ENCODE results near the gene UBE2L5.

- no peak for TF ChIP-seq CTCF (IDR thresholded peaks at IDR 0.05)
- no peak for TF ChIP-seq POLR2A (IDR thresholded peaks at IDR 0.05)
- TF ChIP-seq POLR2AphosphoS5 (IDR thresholded peaks at IDR 0.05), result no peak
These were observed 9.1 kb downstream of the UBE2L5 start for GRCh38 chr13:30431269-30431940.
